Measurements from ENCODE around the gene NFATC1.

Gene NFATC1

GRCh38 chr18:79405781-79406575, 10.2 kb downstream of the NFATC1 start:
- DNase-seq: peak; percentile 81 to 84

DNA sequence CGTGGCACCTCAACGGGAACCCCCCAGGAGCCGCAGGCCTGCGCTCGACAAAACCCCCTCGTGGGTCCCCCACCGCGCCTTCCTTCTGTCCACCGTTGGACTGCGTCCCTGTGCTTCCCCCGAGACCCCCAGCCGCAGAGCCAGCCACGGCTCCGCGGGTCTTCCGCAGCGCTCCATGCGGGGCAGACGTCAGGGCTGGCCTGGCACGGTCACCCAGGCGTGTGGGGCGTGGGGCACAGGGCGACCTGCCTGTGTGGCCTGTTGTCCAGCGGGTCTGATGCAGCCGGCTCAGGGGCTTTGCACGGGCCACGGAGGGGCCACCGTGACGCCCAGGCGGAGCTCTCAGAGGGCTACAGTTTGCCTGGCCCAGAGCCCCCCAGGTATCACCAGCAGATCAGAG, 11.0 kb downstream of the NFATC1 start:
- no peak for DNase-seq

DNA sequence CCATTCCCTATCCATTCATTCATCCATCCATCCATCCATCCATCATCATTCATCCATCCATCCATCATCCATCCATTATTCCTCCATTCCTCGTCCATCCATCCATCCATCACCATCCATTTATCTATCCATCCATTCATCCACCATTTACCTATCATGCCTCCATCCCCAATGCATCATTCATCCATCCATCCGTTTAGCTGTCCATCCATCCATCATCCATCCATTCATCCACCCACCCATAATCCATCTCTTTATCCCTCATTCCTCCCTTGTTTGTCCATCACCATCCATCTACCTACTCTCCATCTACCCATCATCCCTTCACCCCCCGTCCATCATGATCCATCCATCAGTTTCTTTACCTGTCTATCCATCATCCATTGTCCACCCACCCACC, 13.6 kb downstream of the NFATC1 start:
- DNase-seq: no peak

GRCh38 chr18:79410171-79410641, 14.5 kb downstream of the NFATC1 start:
- DNase-seq: no peak

DNA sequence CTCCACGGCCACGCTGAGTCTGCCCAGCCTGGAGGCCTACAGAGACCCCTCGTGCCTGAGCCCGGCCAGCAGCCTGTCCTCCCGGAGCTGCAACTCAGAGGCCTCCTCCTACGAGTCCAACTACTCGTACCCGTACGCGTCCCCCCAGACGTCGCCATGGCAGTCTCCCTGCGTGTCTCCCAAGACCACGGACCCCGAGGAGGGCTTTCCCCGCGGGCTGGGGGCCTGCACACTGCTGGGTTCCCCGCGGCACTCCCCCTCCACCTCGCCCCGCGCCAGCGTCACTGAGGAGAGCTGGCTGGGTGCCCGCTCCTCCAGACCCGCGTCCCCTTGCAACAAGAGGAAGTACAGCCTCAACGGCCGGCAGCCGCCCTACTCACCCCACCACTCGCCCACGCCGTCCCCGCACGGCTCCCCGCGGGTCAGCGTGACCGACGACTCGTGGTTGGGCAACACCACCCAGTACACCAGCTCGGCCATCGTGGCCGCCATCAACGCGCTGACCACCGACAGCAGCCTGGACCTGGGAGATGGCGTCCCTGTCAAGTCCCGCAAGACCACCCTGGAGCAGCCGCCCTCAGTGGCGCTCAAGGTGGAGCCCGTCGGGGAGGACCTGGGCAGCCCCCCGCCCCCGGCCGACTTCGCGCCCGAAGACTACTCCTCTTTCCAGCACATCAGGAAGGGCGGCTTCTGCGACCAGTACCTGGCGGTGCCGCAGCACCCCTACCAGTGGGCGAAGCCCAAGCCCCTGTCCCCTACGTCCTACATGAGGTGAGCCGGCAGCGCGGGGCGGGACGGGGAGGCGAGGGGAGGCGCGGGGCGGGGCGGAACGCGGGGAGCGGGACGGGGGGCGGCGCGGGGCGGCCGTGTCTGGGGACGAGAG, 15.2 kb downstream of the NFATC1 start:
- DNase-seq: no peak

- no peak for DNase-seq
Observed at GRCh38 chr18:79411614-79412526, 16.1 kb downstream of the NFATC1 start.

GRCh38 chr18:79413025-79413424, 17.3 kb downstream of the NFATC1 start:
- no peak for DNase-seq

GRCh38 chr18:79413426-79413825, 17.7 kb downstream of the NFATC1 start:
- DNase-seq: no peak

DNA sequence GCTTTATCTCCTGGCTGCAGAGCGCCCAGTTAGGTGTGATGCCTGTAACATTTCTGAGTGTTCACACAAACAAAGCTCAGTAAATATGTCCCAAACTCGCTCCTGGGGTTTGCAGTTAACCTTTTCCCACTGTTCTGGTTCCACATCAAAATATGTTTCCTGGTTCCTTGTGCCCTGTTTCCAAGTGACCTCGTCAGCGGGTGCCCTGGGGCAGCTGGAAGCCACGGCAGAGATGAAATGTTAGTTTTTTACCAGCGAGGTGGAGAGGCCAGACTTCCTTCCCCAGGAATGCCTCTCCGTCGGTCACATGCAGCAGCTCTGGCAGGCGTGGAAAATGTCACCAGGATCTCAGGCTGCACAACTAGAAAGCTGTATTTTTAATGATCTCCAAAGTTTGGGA, 18.2 kb downstream of the NFATC1 start:
- no peak for DNase-seq

- DNase-seq: no peak
Observed at GRCh38 chr18:79416022-79416676, 20.4 kb downstream of the NFATC1 start.

DNA sequence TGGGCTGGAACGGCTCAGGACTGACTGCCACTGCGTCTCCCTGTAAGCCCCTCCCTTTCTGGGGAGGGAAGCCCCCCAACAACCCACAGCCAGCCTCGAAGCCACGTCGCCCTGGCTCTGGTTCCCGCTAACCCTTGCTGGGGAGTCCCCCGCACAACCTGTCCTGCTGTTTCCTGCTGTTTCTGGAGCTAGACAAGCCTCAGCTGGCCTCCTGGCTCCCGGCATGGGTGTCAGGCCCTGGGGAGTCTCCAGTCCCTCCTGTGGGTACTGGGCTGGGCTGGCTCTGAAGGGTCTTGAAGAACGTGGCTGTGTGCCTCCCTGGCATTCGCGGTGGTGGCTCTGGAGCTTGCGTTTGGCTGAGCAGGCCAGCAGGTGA, 20.9 kb downstream of the NFATC1 start:
- DNase-seq: no peak

DNA sequence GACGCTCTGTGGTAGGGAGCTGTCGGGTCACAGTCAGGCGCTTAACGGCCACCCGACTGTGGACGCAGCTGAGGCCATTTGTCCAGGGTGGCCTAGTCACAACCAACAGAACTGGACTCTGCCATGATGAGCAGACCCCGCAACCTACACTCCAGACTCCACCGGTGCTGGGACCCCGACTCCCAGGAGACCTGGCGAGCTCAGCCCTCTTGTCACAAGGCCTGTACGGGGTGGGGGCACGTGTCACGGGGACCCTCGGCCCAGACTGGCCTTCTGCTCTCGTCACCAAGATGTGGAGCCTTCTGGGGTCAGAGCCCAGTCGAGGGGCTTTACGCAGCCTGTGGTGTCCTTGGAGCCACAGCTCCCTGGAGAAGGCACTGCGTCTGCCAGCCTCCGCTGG, 22.5 kb downstream of the NFATC1 start:
- no peak for DNase-seq

DNA sequence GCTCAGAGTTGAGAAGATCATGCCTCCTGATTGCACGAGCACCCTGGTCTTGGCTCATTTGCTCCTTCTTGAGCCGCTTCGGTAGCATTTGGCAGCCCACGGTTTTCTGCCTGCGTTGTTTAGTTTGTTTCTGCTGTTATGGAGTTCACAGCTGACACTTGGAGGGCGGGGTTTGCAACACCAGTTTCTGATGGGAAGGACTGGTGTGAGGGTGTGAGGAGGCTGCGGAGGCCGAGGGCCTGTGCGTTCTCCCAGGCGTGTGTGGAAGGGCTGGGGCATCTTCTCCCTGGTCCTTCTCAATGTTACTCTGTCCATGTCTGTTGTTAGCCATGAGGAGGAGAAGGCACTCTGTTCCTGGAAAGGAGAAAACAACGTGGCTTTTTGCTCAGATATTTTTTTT, 22.9 kb downstream of the NFATC1 start:
- no peak for DNase-seq

DNA sequence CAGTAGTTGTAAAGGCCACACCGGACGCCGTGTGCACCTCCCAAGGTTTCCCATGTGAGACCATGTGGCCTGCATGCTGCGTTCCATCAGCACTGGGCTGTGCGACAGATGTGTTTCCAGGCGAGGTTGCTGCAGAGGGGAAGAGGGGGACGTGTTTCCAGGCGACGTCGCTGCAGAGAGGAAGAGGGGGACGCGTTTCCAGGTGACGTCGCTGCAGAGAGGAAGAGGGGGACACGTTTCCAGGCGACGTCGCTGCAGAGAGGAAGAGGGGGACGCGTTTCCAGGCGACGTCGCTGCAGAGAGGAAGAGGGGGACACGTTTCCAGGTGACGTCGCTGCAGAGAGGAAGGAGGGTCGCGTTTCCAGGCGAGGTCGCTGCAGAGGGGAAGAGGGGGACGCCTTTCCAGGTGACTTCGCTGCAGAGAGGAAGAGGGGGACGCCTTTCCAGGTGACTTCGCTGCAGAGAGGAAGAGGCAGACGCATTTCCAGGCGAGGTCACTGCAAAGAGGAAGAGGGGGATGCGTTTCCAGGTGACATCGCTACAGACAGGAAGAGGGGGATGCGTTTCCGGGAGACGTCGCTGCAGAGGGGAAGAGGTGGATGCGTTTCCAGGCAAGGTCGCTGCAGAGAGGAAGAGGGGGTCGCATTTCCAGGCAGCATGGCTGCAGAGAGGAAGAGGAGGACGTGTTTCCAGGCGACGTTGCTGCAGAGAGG, 24.5 kb downstream of the NFATC1 start:
- DNase-seq: no peak

DNA sequence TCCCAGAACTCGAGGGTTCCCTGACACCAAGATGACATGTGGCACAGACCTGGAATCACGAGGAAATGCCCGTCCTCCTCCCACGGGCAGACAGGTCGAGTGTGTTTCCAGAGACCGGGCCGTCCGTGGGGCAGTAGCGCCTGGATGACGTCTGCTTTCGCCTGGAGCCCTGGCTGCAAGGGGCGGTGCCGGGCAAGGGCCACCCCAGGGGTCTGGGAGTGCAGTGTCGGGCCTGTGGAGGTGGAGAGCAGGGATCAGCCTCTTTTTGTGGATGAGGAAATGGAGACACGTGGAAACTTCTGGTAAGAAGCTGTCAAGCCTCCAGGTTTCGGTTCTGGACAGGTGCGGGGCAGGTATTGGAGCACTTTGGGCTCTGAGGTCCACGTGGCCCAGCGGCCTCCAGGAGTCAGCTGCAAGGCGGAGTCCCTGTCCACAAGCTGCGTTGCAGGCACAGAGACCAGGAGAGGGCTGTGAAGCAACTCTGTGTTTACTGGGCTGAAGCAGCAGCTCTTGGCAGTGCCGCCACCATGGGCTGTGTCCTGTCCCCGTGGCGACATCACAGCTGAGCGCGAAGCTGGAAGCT, 25.6 kb downstream of the NFATC1 start:
- DNase-seq: no peak

DNA sequence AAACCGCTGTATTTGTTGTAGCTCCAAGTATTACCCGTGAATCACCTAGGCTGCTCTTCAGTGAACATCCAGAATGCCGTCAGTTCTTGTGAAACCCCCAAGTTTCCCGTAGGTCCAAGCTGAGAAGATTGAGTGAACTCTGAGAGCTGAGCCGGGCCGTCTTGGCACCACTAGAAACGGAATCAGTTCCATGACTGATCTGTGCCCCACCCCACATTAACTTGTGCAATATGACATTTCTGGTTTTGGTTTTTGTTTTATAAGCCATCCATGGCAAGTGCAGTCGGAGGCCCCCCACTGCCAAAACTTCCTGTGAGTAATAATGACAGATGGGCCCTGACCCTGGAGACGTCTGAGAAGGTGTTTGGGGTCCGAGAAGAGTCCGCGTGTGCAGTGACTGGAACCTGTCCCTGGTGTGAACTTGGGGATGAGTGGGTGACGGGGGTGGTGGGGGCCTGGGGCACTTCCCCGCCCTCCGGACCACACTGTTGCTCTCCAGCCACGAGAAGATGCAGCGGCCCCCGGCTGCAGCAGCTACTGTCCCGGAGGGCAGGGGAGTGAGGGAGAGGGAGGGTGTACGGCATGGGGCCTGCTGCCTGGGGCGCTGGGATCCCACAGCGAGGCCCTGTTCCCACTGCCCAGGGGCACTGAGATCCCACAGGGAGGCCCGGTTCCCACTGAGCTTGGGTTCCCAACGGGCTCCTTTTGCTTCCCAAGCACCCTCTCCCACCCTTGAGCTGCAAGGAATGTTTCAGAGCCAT, 26.5 kb downstream of the NFATC1 start:
- DNase-seq: no peak

DNA sequence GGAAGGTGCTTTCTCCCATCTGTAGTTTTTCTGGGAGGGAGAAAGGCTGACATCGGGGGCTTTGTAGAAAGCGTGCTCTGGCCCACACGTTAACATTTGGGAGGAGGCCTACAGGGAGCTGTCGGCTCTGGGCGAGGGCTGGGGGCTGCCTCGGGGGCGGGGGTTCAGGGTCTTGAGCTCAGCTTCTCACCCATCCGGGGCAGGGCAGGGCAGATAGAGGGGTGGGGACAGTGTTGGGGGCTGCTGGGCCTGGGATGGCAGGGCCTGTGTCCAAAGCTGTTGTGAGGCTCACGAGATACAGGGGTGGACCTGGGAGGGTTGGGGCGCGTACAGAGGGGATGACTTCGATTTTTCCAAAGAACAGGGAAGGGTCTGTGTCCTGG, 27.0 kb downstream of the NFATC1 start:
- no peak for DNase-seq

DNA sequence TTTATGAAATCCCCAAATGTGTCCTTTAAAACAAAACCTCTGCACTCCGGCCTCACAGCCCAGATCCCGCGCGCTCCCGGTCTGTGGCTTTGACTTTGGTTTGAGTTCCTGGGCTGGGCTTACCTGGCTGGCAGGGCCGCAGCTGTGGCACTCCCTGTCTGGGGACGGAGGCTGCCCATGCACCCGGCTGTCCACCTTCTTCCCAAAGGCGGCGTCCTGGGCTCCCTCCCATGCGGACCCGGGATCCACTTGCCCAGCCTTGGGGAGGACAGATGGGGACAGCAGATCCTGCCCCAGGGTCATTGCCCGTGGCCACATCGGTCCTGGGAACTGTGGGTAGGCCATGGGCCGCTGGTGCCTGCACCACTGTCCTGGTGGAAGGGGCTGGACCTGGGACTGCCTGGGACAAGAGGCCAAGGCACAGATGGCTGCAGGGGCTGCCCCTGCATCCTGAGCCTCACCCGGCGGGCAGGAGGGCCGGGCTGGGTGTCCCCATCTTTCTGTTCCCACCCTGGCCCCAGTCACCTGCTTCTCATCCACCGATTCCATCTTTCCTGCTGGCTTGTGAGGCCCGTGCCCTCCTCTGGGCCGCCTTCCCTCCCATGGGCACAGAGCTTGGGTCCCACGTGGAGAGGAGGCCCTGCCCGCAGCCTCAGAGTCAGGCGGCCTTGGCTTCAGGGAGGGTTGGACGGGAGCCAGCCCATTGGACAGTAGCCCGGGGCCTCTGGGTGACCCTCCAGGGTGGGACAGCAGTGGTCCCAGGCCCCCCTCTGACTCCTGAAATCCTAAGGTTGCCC, 27.7 kb downstream of the NFATC1 start:
- no peak for DNase-seq

DNA sequence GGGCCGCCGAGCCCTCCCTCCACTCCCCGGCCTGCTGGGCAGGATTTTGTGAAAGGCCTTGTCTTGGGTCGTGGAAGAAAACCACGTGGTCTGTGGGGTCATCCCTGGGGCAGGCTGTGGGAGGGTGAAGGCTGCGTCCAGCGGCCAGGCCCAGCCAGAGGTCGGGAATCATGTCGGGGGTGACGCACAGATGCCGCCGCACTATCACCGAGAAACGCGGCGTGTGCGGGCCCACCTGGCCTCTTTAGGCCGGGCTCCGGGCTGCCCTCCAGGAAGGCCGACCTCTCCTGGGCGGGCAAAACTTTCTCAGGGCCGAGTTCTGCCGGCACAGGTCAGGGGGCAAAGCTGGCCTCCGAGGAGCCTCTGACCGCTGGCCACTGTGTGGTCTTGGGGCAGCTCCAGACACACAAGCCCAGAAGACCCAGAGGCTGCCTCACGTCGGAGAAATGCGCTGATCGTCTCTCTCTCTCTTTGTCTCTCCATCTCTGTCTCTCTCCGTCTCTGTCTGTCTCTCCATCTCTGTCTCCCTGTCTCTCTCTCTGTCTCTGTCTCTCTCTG, 28.4 kb downstream of the NFATC1 start:
- no peak for DNase-seq

Data from activated CD4-positive, alpha-beta T cell treated with anti-CD3 and anti-CD28 coated beads for 4 hours (primary cell).